Glomerular visceral epithelial cell (primary cell): Measurements from ENCODE around the gene IDUA.

Experiments used
- DNase-seq: peaks from one replicate; pipeline ENCODE4 v3.0.0-alpha.2; 2016; ENCODE audit errors: extremely low spot score

IDUA gene

DNA sequence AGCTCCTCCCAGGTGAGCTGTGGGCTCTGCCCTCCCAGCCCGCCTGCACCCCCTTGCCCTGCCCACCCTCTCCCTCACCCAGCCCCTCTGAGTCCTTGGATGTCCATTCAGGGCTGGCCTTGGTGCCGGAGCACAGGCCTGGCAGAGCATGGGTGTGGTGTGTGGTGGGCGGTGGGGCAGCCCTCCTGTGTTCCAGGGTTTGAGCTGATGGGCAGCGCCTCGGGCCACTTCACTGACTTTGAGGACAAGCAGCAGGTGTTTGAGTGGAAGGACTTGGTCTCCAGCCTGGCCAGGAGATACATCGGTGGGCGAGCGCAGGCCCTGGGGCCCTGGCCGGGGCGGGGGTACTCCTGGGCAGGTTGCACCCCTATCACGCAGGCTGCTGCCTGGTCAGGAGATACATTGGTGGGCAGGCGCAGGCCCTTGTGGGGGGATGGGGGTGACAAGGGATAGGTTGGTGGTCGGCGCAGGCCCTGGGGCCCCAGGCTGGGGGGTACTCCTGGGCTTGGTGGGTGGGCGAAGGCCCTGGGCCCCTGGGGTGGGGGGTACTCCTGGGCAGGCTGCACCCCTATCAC, 13.9 kb downstream of the IDUA start:
- no peak for DNase-seq

DNA sequence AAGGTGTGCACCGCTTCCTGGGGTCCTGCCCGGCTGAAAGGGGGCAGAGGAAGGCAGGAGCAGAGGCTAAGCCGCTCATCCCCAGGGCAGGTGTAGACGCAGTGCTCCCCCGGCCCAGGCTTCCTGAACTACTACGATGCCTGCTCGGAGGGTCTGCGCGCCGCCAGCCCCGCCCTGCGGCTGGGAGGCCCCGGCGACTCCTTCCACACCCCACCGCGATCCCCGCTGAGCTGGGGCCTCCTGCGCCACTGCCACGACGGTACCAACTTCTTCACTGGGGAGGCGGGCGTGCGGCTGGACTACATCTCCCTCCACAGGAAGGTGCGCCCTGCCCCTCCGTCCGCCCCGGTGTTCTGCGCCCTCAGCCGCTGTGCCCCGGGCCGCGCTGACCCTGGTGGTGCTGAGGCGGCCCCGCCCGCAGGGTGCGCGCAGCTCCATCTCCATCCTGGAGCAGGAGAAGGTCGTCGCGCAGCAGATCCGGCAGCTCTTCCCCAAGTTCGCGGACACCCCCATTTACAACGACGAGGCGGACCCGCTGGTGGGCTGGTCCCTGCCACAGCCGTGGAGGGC, 14.8 kb downstream of the IDUA start:
- no peak for DNase-seq

GRCh38 chr4:1002131-1002630, 15.3 kb downstream of the IDUA start:
- no peak for DNase-seq

- no peak for DNase-seq
Measured at GRCh38 chr4:1002631-1003251, 15.9 kb downstream of the IDUA start.

DNA sequence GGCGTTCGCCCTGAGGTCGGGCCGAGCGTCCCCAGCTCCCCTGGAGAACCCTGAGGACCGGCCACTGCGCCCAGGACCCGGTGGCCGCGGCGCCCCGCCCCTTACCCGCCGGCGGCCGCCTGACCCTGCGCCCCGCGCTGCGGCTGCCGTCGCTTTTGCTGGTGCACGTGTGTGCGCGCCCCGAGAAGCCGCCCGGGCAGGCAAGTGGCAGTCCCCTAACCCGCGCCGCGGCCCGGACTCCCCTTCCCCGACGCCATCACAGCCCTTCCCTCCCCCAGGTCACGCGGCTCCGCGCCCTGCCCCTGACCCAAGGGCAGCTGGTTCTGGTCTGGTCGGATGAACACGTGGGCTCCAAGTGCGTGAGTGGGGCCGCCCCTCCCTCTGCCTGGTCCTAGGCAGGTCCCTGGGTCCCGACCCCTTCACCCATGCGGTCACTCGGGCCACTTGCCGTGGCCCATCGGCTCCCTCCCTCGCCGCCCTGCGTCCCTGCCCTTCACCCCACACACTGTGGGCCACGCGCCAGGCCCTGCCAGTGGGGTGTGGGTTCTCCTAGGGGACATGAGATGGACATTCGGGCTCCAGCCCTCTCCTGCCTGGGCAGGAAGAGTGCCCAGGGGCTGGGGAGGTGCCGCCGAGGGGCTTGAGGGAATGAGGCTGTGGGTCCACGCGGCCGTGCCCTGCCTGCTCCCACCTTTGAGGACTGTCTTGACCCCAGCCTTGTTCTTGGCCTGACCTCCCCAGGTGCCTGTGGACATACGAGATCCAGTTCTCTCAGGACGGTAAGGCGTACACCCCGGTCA, 16.6 kb downstream of the IDUA start:
- no peak for DNase-seq

- DNase-seq: no peak
Measured at GRCh38 chr4:1004071-1004418, 17.2 kb downstream of the IDUA start.

GRCh38 chr4:1004557-1005485, 18.0 kb downstream of the IDUA start:
- DNase-seq: no peak

- DNase-seq: no peak
Measured at GRCh38 chr4:1006856-1007255, 20.0 kb downstream of the IDUA start.

- DNase-seq: no peak
Measured at GRCh38 chr4:1008840-1009541, 22.1 kb downstream of the IDUA start.

DNA sequence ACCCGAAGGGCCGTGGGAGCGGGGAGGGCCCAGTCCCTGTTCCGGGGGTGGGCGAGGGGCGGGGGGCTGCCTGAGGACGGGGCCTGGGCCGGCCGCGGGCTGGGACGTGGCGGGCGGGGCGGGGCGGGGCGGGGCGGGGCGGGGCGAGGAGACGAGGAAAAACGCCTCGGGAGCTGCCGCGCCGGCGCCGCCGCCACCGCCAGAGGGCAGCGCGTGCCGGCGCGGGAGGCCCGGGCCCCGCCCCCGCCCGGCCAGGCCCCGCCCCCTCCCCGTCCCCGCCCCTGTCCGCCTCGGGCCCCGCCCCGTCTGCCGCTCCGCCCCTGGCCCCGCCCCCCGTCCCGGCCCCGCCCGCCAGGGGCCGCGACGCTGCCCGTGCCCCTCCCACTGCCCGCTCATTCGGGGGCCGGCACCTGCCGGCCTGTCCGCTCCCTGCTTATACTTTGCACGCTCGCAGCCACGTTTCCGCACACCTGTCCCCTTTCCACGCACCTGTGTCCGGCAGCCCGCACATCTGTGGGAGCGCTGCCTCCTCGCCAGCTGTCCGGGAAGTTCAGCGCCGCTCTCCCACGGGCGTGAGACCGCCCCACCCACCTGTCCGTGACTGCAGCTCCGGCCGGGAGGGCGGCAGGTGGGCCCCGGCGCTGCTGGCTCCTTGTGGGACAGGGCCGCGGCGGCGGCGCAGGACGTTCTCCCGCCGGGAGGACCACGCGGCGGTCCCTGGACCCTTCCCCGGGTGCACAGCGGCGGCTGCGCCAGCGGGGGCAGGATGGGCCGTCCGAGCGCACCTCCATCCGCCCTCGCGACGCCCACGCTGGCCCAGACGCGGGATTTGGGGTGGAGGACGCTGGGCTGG, 22.9 kb downstream of the IDUA start:
- peak; percentile 76 for DNase-seq

DNA sequence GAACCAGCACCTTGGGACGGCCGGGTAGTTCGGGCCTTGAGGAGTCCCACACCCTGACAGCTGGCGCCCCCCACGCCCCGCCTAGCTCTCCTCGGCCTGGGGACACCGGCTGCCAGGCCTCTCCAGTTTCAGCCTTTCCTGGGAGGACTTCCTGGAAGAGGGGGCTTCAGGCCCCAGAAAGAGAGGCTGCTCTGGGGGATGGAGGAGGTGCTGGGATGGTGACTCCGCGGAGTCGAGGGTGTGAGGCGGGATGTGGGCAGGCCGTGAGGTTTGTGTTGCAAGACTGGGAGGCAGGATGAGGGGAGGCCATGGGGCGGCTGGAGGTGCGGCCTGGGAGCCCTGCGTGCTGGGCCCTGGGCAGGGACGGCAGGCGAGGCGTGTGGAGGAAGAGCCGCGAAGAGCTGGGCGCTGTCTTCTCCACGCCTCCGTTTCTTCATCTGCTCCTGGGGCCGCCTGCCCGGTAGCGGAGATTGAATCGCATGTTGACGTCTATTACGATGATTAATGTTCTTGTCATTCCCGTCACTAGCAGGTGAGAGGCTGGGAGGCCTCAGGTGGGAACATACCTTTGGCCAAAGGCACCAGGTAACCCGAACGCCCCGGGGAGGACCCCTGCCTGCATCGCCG, 23.7 kb downstream of the IDUA start:
- DNase-seq: peak; percentile 81

DNA sequence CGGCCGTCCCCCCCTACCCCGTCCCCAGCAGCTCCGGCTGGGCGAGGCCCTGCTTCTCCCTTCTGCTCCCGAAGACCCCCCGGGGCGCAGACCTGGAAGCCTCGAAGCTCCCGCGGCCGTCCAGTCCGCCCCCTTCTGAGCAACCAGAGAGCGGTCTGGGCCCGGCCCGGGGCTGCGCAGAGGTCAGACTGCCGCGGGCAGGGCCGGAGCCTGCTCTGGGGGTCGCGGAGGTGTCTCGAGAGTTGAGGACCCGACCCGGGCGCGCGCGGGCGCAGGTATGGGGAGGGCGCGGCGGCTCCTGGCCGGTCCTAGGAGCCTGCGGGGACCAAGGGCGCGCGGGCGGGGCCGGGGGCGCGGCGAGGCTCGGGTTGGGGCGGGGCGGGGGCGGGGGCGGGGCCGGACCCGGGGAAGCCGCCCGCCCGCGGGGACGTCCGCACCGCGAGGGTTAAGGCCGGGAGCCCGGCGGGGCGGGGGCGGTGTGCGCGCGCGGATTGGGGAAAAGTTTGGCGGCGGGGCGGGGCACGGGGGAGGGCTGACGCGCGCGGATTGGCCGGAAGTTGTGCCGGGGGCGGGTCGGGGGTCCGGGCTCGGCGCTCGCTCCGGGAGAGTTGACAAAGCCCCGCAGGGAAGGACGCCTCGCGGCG, 24.3 kb downstream of the IDUA start, which contains the start of gene FGFRL1:
FGFRL1 (plus strand) TSS at position 605 of the 644 bp plus-strand sequence. CDS start 860 bp downstream, outside the sequence.
- DNase-seq: peak; percentile 92

- DNase-seq: no peak
Measured at GRCh38 chr4:1011666-1012033, 24.8 kb downstream of the IDUA start.

- DNase-seq: peak; percentile 65
Measured at GRCh38 chr4:1012034-1012739, 25.3 kb downstream of the IDUA start.

DNA sequence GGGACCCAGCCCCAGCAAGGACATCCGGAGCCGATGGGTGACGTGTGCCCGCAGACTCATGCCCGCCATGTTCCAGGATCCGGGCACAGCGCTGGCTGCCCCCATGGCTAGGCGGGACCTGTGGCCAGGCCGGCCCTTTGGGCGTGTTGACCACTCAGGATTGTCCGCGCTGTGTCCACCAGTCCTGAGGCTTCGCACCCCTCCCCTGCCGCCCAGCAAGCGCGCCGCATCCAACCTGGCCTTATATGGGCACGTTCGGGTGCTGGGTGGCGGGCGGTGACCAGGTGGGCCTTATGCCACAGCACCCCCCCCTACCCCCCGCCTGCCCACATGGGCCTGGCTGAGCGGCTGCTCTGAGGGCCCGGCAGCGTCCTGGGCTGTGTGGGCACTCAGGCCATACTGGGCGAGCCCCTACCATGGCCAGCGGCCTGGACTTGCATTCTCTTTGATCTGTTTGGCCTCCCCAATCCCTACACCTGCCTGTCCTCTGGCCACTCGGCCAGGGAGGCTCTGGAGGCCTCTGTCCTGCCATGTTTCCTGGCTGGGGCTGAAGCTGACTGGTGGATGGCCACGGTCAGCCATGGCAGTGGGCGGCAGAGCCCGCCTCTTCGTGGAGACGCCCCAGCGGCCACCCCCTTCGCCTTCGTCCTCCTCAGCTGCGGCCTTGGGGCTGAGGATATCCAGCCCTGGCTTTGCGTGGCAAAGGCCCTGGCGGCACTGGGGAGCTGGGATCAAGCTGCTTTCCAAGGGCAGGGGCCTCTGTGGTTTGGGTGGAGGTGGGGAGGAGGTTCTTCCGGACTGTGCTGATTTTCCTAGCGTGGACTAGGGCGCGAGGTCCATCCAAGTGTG, 26.6 kb downstream of the IDUA start:
- no peak for DNase-seq

- no peak for DNase-seq
Measured at GRCh38 chr4:1014291-1015167, 27.7 kb downstream of the IDUA start.
